Natural killer cell (primary cell): ENCODE results near the gene CUTC. TPM values are rescaled to one million over a fixed set of nuclear protein-coding genes. Genes with fewer than 3 reads are reported as not detected.

Experiments used
- ATAC-seq, 3 donors: fragments of 150-1000 bp in 2 of 3; fragments of 200-7000 bp in 1 of 3; cut with Tn5 transposase; 1 replicate in 1 of 3; 2 replicates in 2 of 3; pipeline ENCODE4 v1.10.0; 2021; ENCODE audit warnings: mild to moderate bottlenecking in 2 of 3, moderate library complexity in 2 of 3
- DNase-seq, 2 donors: peaks; one replicate each; pipeline versions ENCODE4 v3.0.0 to v3.0.0-alpha.2; 2013 to 2021; ENCODE audit warnings: mixed read lengths in 1 of 2
- H3K27ac ChIP-seq: one replicate; pipeline ENCODE4 v1.5.1; 2013; ENCODE audit warnings: mild to moderate bottlenecking, low read length
- H3K27me3 ChIP-seq: one replicate; pipeline ENCODE4 v1.6.1; 2013; ENCODE audit warnings: low read length; ENCODE audit not compliant: control insufficient read depth, insufficient read depth
- H3K36me3 ChIP-seq: one replicate; pipeline ENCODE4 v1.6.1; 2013; ENCODE audit warnings: low read length; ENCODE audit not compliant: control insufficient read depth, insufficient read depth
- H3K4me1 ChIP-seq: one replicate; pipeline ENCODE4 v1.6.1; 2013; ENCODE audit warnings: low read length; ENCODE audit not compliant: control insufficient read depth, insufficient read depth
- H3K4me3 ChIP-seq: one replicate; pipeline ENCODE4 v1.5.1; 2013; ENCODE audit warnings: low read length
- H3K9me3 ChIP-seq: one replicate; pipeline ENCODE4 v1.6.1; 2013; ENCODE audit warnings: low read length; ENCODE audit not compliant: control insufficient read depth, insufficient read depth
- H3K27ac Mint-ChIP-seq, 2 donors: one replicate each; pipeline ENCODE4 v1.8.0; 2022; ENCODE audit warnings: mild to moderate bottlenecking in 2 of 2, mixed read lengths in 2 of 2, moderate library complexity in 1 of 2
- H3K27me3 Mint-ChIP-seq, 2 donors: one replicate each; pipeline ENCODE4 v1.8.0; 2022; ENCODE audit warnings: low read depth in 2 of 2, mixed read lengths in 2 of 2
- H3K36me3 Mint-ChIP-seq: one replicate; pipeline ENCODE4 v1.8.0; 2022; ENCODE audit warnings: mixed read lengths
- H3K4me1 Mint-ChIP-seq, 2 donors: one replicate each; pipeline ENCODE4 v1.8.0; 2022; ENCODE audit warnings: mixed read lengths in 2 of 2
- H3K4me3 Mint-ChIP-seq: one replicate; pipeline ENCODE4 v1.8.0; 2022; ENCODE audit warnings: mild to moderate bottlenecking, moderate library complexity, mixed read lengths
- H3K9me3 Mint-ChIP-seq, 2 donors: one replicate each; pipeline ENCODE4 v1.8.0; 2022; ENCODE audit warnings: mixed read lengths in 2 of 2
- WGBS: methylation state at CpG from one replicate; pipeline ENCODE4 v1.1.7; 2013; ENCODE audit warnings: missing lambda C conversion rate; ENCODE audit not compliant: insufficient coverage; 5-methylcytosine and 5-hydroxymethylcytosine counted together
- intact Hi-C: fragments of 100-400 bp; cut with micrococcal nuclease; formaldehyde crosslinking; loops from one replicate; pipeline ENCODE4 v1.14.2; 2022
- total RNA-seq, 4 donors: library from RNA; stranded (reverse); fragments of 120-200 nt in 1 of 4; gene quantifications; one replicate each; pipeline versions ENCODE4 v1.2.3 to v1.2.4, GENCODE V29; 2013 to 2022
- TF ChIP-seq, protein P1 (sequence below): fragments of 200-600 bp; IDR thresholded peaks from one replicate; pipeline ENCODE4 v1.8.0; 2022; ENCODE audit warnings: antibody characterized with exemption

The CUTC gene
- total RNA-seq, 3 donors from 2014 or later (not counting 1 experiment from before 2014, with no cell fraction given) = 21.4 to 28.1 (median 23.5) TPM

DNA sequence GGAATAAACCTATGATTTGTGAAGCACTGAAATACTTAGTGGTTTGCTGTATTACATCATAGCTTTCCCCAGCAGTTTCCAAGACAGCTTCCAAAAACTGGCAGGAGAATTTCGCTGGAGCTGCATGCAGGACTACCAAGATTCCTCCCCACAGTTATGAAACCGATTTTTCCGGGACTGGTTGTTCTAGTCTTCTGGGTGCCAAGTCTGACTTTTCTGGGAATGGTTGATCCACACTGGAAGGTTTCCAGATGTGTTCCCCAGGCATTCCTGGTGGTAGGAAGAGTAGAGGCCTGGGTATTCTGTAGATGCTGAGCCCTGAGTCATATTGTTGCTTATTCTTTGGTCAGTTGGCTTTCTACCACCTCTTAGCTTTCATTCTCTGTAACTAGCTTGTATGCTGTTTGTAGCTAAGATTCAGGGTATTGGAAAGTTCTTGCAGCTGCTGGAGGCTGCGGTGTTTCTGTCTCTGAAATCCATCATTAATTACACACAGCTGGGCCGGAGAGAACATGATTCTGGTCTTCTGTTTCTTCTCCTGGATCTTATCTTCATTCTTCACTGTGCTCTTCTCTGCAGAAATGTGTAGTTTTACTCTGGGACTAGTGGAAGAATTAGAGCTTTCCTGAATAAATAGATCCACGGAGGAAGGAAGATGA lies 56.7 kb downstream of the CUTC start:
- H3K27ac Mint-ChIP-seq = no peak overlapping the region
- H3K4me1 Mint-ChIP-seq = no peaks in the 10 kb centered on the region
- TF ChIP-seq, protein P1, sequence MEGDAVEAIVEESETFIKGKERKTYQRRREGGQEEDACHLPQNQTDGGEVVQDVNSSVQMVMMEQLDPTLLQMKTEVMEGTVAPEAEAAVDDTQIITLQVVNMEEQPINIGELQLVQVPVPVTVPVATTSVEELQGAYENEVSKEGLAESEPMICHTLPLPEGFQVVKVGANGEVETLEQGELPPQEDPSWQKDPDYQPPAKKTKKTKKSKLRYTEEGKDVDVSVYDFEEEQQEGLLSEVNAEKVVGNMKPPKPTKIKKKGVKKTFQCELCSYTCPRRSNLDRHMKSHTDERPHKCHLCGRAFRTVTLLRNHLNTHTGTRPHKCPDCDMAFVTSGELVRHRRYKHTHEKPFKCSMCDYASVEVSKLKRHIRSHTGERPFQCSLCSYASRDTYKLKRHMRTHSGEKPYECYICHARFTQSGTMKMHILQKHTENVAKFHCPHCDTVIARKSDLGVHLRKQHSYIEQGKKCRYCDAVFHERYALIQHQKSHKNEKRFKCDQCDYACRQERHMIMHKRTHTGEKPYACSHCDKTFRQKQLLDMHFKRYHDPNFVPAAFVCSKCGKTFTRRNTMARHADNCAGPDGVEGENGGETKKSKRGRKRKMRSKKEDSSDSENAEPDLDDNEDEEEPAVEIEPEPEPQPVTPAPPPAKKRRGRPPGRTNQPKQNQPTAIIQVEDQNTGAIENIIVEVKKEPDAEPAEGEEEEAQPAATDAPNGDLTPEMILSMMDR = no peak
- H3K4me1 ChIP-seq = no peaks in the 10 kb centered on the region
- H3K9me3 Mint-ChIP-seq = no peaks in the 10 kb centered on the region
- no peak overlapping the region for H3K27ac ChIP-seq
- H3K9me3 ChIP-seq = no peaks in the 10 kb centered on the region
- H3K4me3 Mint-ChIP-seq = no peak overlapping the region
- intact Hi-C loops = no loop called here
- H3K27me3 Mint-ChIP-seq = no peaks in the 10 kb centered on the region
- DNase-seq = no peak
- no peaks in the 10 kb centered on the region for H3K27me3 ChIP-seq
- no peaks in the 10 kb centered on the region for H3K36me3 Mint-ChIP-seq
- ATAC-seq = no peak
- no peaks in the 10 kb centered on the region for H3K36me3 ChIP-seq
- H3K4me3 ChIP-seq = no peak overlapping the region
- WGBS = 81% methylated on average over 6 of the region's 6 CpGs

- TF ChIP-seq, protein P1 = no peak
- Mint-ChIP-seq H3K27ac (no peak overlapping the region), H3K4me3 (no peak overlapping the region), H3K36me3 (no peaks in the 10 kb centered on the region), H3K27me3 (no peaks in the 10 kb centered on the region), H3K9me3 (no peaks in the 10 kb centered on the region), H3K4me1 (no peaks in the 10 kb centered on the region)
- DNase-seq (no peak), ATAC-seq (no peak)
- no peaks in the 10 kb centered on the region for H3K9me3 ChIP-seq
- intact Hi-C loops = no loop called here
- no peak overlapping the region for H3K27ac ChIP-seq
- H3K27me3 ChIP-seq = no peaks in the 10 kb centered on the region
- 96% methylated on average over 3 of the region's 3 CpGs for WGBS
- no peaks in the 10 kb centered on the region for H3K4me1 ChIP-seq
- no peaks in the 10 kb centered on the region for H3K36me3 ChIP-seq
- H3K4me3 ChIP-seq = no peak overlapping the region
Observed at GRCh38 chr10:99791831-99792230, 59.8 kb downstream of the CUTC start.

DNA sequence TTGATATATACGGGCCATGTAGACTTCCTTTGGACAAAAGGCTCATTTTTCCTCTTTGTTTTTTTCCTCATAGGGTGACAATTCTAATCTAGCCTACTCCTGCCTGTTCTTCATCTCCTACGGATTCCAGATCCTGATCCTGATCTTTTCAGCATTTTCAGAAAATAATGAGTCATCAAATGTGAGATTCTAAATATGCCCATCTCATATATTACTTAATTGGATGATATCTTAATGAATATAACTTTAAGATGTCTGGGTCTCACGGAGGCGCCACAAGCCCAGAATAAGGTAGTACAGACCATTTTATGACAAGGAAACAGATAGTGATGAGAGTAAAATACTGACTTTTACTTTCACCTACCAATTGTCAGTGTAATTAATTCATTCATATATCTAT lies 61.8 kb downstream of the CUTC start:
- Mint-ChIP-seq H3K4me3 (no peak overlapping the region), H3K27ac (no peak overlapping the region), H3K27me3 (peaks cover 0 to 3% of the 10 kb centered on the region in 2 donors), H3K4me1 (no peaks in the 10 kb centered on the region), H3K36me3 (no peaks in the 10 kb centered on the region), H3K9me3 (no peaks in the 10 kb centered on the region)
- no peak overlapping the region for H3K27ac ChIP-seq
- no peaks in the 10 kb centered on the region for H3K9me3 ChIP-seq
- no peaks in the 10 kb centered on the region for H3K36me3 ChIP-seq
- TF ChIP-seq, protein P1 = no peak
- no peaks in the 10 kb centered on the region for H3K27me3 ChIP-seq
- DNase-seq = no peak
- intact Hi-C loops = no loop called here
- 88% methylated on average over 2 of the region's 4 CpGs for WGBS
- ATAC-seq = no peak
- H3K4me3 ChIP-seq = no peak overlapping the region
- H3K4me1 ChIP-seq = no peaks in the 10 kb centered on the region

DNA sequence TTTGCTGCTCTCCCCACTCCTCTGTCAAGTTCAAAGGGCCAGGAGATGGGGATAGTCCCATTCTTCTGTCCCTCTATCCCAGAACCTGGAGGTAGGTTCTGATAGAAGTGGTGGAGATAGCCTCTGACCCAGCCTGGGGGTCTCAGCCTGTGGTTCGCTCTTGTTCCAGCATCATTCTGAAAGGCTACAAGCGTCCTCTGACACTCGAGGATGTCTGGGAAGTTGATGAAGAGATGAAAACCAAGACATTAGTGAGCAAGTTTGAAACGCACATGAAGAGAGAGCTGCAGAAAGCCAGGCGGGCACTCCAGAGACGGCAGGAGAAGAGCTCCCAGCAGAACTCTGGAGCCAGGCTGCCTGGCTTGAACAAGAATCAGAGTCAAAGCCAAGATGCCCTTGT lies 64.9 kb downstream of the CUTC start:
- no peak overlapping the region for H3K27ac Mint-ChIP-seq
- intact Hi-C loops = no loop called here
- no peak for DNase-seq

More for the DNA sequence above, 64.9 kb downstream of the CUTC start:
- WGBS = 95% methylated on average over 6 of the region's 6 CpGs
- Histone ChIP-seq H3K4me3 (no peak overlapping the region), H3K9me3 (no peaks in the 10 kb centered on the region), H3K36me3 (no peaks in the 10 kb centered on the region), H3K4me1 (no peaks in the 10 kb centered on the region), H3K27me3 (no peaks in the 10 kb centered on the region), H3K27ac (no peak overlapping the region)
- TF ChIP-seq, protein P1 = no peak
- no peak overlapping the region for H3K4me3 Mint-ChIP-seq
- ATAC-seq = no peak
- no peaks in the 10 kb centered on the region for H3K36me3 Mint-ChIP-seq
- no peaks in the 10 kb centered on the region for H3K4me1 Mint-ChIP-seq
- no peaks in the 10 kb centered on the region for H3K9me3 Mint-ChIP-seq
- peaks cover 0 to 3% of the 10 kb centered on the region in 2 donors for H3K27me3 Mint-ChIP-seq
